ENCODE data around the gene LIN52. TPM values are rescaled to one million over a fixed set of nuclear protein-coding genes. Genes with fewer than 3 reads are reported as not detected.

Gene LIN52
- total RNA-seq, 2 donors from 2014 or later, result 8.7 to 22.1 TPM

- Histone ChIP-seq H3K9me3 (no peaks in the 10 kb centered on the region), H3K27me3 (replicated peaks; ENCODE audit: insufficient read depth) (no peaks in the 10 kb centered on the region), H3K4me3 (no peak overlapping the region), H3K27ac (no peak overlapping the region), H3K36me3 (peaks cover 3% of the 10 kb centered on the region), H3K4me1 (ENCODE audit: control insufficient read depth in 1 of 2, low read depth in 2 of 2) (no peaks in the 10 kb centered on the region)
- TF ChIP-seq CTCF (IDR thresholded peaks at IDR 0.05), result no peak
- DNase-seq (ENCODE audit: low spot score) (no peak), ATAC-seq (ENCODE audit: insufficient number of reproducible peaks, low FRiP score, low read depth) (no peak)
Measured at GRCh38 chr14:74207943-74208342, 123.2 kb downstream of the LIN52 start.

- H3K4me3 ChIP-seq, result no peak overlapping the region
- no peak for TF ChIP-seq CTCF (IDR thresholded peaks at IDR 0.05)
Measured at GRCh38 chr14:74208642-74209041, 123.9 kb downstream of the LIN52 start.

GRCh38 chr14:74211945-74212580 lies 127.3 kb downstream of the LIN52 start:
- no peak for TF ChIP-seq CTCF (IDR thresholded peaks at IDR 0.05)
- no peaks in the 10 kb centered on the region for H3K9me3 ChIP-seq
- no peak overlapping the region for H3K4me3 ChIP-seq
- DNase-seq (ENCODE audit: low spot score) (no peak), ATAC-seq (ENCODE audit: insufficient number of reproducible peaks, low FRiP score, low read depth) (no peak)
- no peaks in the 10 kb centered on the region for H3K4me1 ChIP-seq (ENCODE audit: control insufficient read depth in 1 of 2, low read depth in 2 of 2)
- H3K27me3 ChIP-seq (replicated peaks; ENCODE audit: insufficient read depth), result no peaks in the 10 kb centered on the region
- H3K36me3 ChIP-seq, result no peaks in the 10 kb centered on the region
- H3K27ac ChIP-seq, result no peak overlapping the region

More at GRCh38 chr14:74208642-74209041, 123.9 kb downstream of the LIN52 start:
- DNase-seq (ENCODE audit: low spot score) (no peak), ATAC-seq (ENCODE audit: insufficient number of reproducible peaks, low FRiP score, low read depth) (no peak)
- Histone ChIP-seq H3K4me1 (ENCODE audit: control insufficient read depth in 1 of 2, low read depth in 2 of 2) (no peaks in the 10 kb centered on the region), H3K27ac (no peak overlapping the region), H3K9me3 (no peaks in the 10 kb centered on the region), H3K27me3 (replicated peaks; ENCODE audit: insufficient read depth) (no peaks in the 10 kb centered on the region), H3K36me3 (no peaks in the 10 kb centered on the region)

GRCh38 chr14:74213907-74214803 lies 129.4 kb downstream of the LIN52 start:
- Histone ChIP-seq H3K9me3 (no peaks in the 10 kb centered on the region), H3K27ac (no peak overlapping the region), H3K4me1 (ENCODE audit: control insufficient read depth in 1 of 2, low read depth in 2 of 2) (peaks cover 4 to 14% of the 10 kb centered on the region in 2 donors), H3K36me3 (no peaks in the 10 kb centered on the region), H3K4me3 (no peak overlapping the region), H3K27me3 (replicated peaks; ENCODE audit: insufficient read depth) (no peaks in the 10 kb centered on the region)
- DNase-seq (ENCODE audit: low spot score), result no peak
- TF ChIP-seq CTCF (IDR thresholded peaks at IDR 0.05), result no peak
- ATAC-seq (ENCODE audit: insufficient number of reproducible peaks, low FRiP score, low read depth), result no peak

- H3K4me1 ChIP-seq (ENCODE audit: control insufficient read depth in 1 of 2, low read depth in 2 of 2), result peaks cover 4 to 14% of the 10 kb centered on the region in 2 donors
- ATAC-seq (ENCODE audit: insufficient number of reproducible peaks, low FRiP score, low read depth) (no peak), DNase-seq (ENCODE audit: low spot score) (no peak)
- H3K9me3 ChIP-seq, result no peaks in the 10 kb centered on the region
- no peak for TF ChIP-seq CTCF (IDR thresholded peaks at IDR 0.05)
- H3K36me3 ChIP-seq, result no peaks in the 10 kb centered on the region
- no peak overlapping the region for H3K4me3 ChIP-seq
- H3K27me3 ChIP-seq (replicated peaks; ENCODE audit: insufficient read depth), result no peaks in the 10 kb centered on the region
- no peak overlapping the region for H3K27ac ChIP-seq
Measured at GRCh38 chr14:74216671-74217070, 131.9 kb downstream of the LIN52 start.

All from thoracic aorta (tissue), 2 donors.